GM19328 (cell line): ENCODE data around the gene AUTS2.
A peak's percentile ranks its signal among the peaks of the same experiment; 100 is the strongest.
"Not testable (repeated sequence)": the region's sequence is repeated elsewhere in the genome, so short reads cannot be mapped to it uniquely, and the experiment has no call there.

Source experiments
- ATAC-seq: cut with Tn5 transposase; IDR thresholded peaks from one replicate; pipeline ENCODE4 v1.9.1; 2021; ENCODE audit warnings: mild to moderate bottlenecking, moderate library complexity; ENCODE audit not compliant: unreplicated experiment

The AUTS2 gene

DNA sequence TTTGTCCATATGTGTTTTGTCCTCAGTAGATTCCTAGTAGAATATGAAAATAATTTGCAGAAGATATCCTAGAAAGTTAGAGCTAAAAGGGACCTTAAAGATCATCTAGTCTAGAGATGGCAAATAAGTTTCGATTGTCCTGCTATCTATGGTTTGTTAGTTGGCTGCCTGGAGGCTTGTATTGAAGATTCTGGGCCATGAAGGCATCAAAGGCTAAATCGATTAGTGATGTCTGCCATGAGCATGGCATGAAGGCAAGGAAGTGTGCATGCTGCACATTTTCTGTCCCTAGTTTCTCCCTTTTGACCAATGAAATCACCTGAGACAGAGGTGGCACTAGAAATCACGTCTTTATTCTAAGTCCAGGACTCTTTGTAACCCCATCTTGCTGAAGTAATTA, 979.9 kb downstream of the AUTS2 start:
- no peak for ATAC-seq

DNA sequence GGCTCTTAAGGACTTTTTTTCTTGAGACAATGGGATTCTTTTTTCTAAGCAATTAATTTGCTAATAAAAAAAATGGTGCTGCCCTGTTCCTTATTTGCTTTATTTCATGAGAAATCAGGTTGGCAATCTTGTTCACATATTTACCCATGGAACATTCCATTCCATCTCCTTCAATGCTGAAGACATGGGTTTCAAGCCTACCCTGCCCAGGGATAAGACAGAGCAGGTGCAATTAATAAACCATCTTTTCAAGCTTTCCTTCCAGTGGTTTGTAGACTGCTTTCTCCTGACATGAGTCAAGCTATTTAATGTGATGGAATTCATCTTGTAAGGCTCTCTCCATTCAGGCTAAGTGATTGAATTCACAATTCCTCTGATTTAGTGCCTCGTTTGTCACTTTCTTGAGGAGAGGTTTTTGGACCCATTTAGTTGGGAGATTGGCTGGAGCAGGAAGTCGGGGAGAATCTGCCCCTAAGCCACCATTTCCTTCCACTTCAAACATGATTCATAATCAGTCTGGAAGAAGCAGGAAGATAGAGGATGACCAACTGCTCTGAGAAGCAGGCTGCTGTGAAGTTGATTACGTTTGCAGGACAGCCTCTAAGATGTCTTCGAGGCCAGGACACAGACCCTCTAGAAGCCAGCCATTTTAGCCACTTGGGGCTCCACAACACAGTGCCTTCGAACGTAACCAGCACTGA, 981.3 kb downstream of the AUTS2 start:
- ATAC-seq: no peak

DNA sequence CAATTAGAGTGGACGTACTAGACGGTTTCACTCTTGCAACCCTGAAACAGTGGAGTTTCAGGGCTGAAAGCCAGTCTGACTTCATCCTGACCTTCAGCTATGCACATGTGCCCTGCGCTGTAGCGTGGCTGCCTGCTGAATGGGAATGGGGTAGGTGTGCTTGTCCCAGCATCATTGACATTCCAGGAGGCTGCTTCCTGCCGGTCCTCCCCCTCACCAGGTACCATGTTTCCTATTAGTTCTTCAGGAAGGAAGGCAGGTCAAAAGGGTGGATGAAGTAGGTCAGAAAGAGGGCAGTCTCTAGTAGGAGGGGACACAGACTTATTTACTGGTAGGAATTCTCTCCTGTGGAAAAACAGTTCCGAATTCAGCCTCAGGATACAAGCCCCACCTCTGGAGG, 981.9 kb downstream of the AUTS2 start:
- no peak for ATAC-seq

GRCh38 chr7:70582927-70583895, 984.9 kb downstream of the AUTS2 start:
- no peak for ATAC-seq

DNA sequence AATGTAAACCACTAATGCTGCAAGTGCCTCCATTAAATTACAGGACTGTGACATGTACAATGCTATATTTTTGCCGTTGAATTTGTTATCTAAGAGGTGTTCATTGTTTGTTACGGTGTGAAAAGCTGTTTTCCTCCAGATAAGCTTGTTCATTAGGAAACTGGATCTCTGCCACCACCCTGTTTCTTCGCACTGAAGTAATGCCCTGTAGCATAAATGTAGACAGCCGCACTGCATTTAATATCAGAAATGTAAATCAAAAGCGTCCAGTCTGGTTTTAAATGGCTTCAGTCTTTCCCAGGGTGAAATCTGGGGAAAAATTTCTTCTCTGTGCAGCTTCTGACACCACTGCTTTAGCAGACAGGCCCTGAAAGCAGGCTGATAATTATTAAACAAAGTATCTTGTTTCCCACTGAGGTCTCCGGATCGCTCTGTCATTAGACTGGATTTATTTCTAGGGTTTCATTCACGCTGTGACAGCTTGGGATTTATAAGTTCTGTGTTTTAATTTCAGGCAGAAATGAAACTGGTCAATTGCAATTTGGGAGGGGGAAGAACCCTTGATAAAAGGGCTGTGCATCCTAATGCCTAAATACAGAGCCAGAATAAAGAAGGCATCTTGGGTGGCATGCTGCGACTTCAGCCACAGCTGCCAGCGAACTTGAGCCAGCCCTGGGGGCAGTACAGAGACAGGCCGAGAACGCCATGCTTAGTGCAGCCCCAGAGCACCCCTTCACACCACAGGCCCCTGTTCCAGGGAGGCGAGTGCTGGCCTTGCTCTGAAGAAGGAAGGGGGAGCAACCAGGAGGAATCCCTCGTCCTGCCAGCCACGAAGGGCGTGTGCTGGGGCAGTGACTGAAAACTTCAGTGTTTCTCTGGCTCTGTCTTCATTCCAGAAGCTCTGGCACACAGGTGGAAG, 985.9 kb downstream of the AUTS2 start:
- no peak for ATAC-seq

- no peak for ATAC-seq
Measured at GRCh38 chr7:70585071-70585470, 986.8 kb downstream of the AUTS2 start.

- no peak for ATAC-seq
Measured at GRCh38 chr7:70586822-70587221, 988.5 kb downstream of the AUTS2 start.

DNA sequence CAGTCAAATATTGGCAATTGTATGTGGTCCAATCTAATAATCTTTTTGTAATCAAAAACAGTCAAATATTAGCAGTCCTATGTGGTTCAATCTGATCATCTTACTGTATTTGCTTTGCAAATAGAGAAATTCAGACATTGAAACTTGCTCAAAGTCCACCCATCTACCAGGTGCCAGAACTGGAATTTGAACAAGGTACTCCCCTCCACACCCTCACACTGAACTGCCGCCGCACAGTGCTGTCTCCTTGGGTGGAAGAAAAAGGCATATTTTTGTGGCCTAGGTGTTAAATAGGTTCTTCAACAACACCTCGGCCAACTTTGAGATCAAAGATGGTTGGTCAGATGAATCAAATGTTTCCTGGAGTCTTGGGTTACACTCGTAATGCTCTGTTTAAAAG, 989.5 kb downstream of the AUTS2 start:
- no peak for ATAC-seq

DNA sequence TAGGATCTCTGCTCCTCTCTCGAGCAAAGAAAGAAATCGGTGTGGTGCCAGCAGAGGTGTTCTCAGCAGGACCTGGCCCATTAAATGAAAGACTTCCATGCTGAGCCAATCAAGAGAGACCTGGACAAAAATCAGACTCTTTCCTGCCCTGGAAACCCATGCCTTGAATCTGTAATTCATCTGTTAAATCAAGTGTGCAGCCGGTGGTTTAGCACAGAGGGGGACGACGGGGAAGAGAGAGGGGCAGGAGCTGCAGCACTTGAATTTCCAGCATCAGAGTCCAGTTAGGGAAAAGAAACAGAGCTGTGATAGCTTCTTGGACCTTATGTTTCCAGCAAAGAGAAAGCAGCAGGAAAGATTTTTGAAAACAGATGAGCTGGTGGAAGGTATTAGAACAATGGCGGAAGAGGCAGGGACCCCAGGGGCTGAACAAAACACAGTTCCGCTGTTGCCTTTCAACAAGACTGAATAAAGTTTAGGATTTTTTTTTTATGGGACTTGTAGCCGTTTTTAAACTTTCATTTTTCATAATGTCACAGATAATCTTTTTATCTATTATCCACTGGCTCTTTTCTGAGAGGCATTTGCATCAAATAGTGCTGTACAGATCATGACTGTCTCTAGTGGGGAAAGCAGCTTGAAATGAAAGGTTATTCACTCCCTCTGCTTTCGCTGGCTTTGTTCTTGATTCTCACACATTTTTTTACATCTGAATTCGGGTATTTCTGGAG, 990.1 kb downstream of the AUTS2 start:
- ATAC-seq: no peak

- ATAC-seq: no peak
Measured at GRCh38 chr7:70589010-70589409, 990.7 kb downstream of the AUTS2 start.

DNA sequence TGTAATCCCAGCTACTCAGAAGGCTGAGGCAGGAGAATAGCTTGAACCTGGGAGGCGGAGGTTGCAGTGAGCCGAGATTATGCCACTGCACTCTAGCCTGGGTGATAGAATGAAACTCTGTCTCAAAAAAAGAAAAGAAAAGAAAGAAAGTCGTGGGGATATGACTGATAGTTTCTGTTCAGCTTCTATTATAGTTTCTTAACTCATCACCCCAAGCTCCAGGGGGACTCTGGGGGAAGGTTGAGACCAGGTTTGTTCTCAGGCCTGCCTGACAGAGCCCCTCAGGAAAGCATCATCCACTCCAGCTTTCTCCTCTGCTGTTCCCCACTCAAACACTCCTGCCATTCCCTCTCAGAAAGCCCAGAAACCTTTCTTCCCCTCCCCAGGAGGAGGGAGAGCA, 991.3 kb downstream of the AUTS2 start:
- ATAC-seq: no peak

DNA sequence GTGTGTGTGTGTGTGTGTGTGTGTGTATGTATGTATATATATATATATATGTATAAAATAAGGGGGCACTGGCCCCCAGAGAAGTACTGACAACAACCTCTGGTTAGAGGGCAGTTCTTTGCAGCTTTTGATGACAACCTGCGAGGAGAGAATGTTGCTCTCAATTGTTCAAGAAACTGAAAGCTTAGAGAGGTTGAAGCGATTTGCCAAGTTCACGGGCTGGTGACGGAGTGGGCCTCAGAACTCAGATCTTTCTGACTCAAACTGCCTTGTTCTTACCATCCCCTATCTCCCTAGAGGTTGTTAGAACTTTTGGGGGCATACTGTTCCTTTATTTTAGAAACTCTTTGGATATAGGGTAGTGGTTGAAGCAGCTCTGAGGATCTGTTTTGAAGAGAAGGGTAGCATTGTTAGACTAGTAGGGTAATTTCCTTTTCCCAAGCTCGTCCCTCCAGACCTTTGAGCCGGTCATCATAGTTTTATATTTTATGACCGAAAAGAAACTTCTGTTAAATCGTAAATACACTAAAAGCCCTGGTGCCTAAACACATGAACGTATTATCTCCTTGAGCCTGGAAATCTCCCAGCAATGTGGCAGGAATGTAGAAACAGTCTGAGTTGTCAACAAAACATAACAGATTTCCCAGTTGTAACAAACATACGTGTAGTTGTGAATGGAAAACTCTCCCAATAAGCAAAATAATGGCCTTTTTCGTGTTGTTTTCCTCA, 992.0 kb downstream of the AUTS2 start:
- no peak for ATAC-seq

- ATAC-seq: no peak
Measured at GRCh38 chr7:70591643-70592042, 993.4 kb downstream of the AUTS2 start.

DNA sequence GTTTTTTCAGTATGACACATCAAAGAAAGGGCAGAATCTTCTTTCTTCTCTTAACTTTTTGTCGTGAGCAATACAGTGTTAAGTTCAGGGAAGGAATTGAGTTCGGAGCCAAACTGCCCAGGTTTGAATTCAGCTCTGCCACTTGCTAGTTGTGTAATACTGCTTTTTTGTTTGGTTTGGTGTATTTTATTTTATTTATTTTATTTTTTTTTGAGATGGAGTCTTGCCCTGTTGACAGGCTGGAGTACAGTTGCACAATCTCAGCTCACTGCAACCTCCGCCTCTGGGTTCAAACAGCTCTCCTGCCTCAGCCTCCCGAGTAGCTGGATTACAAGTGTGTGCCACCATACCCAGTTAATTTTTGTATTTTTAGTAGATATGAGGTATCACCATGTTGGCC, 993.9 kb downstream of the AUTS2 start:
- no peak for ATAC-seq

- ATAC-seq: no peak
Measured at GRCh38 chr7:70594170-70594569, 995.9 kb downstream of the AUTS2 start.

DNA sequence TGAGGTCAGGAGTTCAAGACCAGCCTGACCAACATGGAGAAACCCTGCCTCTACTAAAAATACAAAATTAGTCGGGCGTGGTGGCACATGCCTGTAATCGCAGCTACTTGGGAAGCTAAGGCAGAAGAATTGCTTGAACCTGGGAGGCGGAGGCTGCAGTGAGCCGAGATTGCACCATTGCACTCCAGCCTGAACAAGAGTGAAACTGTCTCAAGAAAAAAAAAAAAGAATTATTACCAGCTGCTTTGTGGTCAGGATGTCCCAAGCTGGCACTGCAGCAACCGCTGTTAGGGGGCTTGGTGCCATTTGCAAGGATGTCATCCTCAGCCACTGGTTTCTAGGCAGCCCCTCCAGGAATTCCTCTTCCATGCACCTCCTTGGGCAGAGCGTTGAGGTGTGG, 996.6 kb downstream of the AUTS2 start:
- ATAC-seq: not testable (repeated sequence)

GRCh38 chr7:70595370-70595754, 997.1 kb downstream of the AUTS2 start:
- ATAC-seq: no peak

- ATAC-seq: peak; percentile 51
Measured at GRCh38 chr7:70595755-70596597, 997.7 kb downstream of the AUTS2 start.

DNA sequence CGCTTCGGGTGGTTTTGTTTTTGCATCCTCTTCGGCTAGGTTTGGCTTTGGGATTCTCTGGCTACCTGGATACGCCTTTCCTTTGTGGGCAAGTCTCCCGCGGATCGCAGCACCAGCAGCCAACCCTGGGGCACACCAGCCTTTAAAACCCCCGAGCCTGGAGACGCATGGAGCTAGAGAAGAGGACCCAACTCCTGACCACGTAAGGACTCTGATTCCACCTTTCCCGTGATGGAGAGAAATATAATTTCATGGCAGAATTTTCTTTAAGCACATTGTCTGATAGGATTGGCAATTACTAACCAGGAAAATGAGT, 998.3 kb downstream of the AUTS2 start:
- ATAC-seq: no peak
